HG03378 (cell line): ENCODE measurements around the gene UBALD1.

Experiments used
- ATAC-seq: cut with Tn5 transposase; IDR thresholded peaks from one replicate; pipeline ENCODE4 v1.9.1; 2021; ENCODE audit warnings: mild to moderate bottlenecking, moderate library complexity; ENCODE audit not compliant: unreplicated experiment

UBALD1 gene

DNA sequence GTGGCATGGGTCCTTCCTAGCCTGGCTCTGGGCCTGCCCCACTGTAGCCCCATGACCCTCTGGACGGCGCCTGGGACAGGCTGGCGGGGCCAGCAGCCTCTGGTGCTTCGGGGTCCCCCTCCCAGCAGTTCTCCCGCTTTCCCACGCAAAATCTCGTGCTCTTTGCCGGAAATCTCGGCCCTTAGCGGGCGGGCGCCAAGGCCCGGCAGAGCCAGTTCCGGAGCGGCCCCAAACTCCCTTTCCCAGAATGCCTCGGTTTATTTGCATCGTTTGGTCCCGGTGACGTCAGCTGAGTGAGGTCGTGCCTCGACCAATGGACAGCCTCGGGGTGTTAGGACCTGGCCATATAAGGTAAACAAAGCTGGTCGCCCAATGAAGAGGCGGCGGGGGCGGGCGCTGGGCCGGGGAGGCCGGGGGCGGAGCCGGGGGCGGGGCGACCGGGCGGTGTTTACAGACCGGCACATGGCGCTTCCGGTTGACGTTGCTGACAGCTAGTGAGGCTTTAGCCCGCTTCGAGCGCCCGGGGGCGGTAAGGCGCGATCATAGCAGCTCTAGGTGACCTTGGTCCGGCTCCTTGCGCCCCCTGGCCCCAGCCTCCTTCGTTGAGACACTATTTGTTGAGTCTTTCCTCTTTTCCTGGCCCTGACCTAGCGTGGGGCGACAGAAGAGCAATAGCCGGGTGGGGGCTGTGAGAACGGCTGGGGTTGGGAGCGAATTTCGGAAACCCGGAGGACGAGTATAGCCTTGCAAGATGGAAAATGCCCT lies 1.5 kb upstream of the UBALD1 start:
- ATAC-seq, result peak; percentile 77

DNA sequence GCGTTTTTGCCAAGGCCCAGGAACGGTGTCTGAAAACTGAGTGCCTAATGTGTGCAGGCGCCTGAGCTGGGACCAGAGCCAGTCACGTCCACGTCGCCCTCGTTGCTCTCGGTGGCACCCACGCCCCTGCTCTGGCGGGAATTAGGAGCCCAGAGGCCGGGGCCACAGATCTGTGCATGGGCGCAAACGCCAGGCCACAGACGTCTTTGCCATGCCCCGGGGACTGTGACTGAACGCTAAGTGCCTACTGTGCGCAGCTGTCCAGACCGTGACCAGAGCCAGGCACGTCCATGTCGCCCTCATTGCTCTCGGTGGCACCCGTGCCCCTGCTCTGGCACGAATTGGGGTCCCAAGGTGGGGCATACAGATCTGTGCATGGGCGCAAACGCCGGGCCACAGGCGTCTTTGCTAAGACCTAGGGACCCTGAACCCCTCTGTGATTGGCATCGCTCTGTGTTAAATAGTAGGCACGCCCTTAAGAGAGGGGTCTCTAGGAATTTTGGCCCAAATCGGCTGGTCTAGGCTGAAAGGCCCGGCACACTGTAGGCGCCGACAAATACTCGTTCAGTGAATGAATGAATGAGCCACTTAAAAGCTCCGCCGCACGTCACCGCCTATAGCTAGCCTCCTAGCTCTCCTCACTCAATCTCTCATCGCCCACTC lies 827 bp upstream of the UBALD1 start:
- no peak for ATAC-seq

DNA sequence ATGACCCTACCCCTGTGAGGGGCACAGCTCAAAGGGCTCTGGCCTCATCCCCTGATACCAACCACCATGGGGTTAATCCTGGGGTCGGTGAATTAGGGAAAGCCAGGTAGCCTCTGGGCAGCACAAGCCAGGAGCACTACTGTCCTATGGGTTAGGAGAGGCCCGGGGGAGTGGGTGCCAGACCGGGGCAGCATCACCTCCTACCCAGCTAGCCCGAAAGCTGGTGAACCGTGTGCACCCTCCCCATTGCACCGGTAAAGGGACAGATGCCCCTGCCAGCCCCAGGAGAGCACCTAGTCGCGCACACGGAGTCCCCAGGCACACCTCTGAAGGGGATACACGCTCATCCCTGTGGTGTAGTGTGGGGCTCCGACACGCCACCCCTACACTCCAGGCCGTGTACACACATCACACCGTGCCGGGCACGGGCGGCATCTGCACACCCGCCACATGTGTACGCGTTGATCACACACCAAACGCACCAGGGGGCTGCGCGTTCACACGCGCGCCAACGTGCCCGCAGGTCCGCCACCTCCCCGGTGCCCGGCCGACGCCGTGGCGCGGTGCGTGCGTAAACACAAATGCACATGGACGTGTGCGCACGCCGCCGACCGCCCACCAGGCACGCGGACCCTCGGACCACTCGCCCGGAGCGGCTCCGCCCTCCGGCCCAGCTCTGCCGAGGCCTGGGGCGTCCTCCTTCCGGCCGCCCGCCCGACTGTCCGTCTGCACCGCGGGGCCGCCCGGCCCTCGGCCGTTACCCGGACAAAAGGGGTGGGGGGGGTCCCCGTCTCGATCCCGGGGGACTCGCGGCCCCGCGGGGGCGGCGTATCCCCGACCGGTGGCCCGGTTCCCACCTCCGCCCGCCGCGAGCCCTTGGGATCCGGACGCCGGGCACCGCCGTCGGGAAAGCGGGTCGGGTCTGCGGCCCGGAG lies 785 bp downstream of the UBALD1 start:
- ATAC-seq, result no peak

DNA sequence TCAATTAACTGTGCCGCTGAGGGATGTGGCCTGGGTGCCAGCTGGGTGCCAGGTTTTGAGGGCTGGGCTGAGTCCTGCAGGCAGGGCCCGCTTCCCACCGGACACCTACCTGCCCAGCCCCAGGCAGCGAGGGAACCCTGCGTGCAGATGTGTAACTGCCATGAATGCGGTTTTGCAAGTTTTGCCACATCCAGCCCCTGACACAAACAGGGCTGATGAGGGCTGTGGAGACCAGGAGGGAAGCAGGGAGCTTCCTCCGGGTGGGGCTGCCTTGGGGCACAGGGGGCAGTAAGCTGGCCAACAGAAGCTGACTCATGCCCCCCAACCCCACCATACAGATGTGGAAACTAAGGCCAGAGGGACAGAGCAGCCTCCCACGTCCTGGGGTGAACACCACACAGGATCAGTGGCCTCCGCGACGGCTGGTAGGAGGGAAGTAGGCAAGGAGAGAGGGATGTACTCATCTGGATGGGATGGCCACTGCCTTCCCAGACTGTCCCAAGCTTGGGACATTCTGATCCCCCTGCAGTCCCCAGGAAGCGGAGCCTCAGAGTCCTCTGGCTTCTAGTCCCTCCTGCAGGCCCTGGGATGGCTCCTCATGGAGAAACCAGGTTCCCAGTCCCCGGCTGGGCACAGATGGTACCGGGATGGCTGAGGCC lies 1.6 kb downstream of the UBALD1 start:
- ATAC-seq, result no peak

DNA sequence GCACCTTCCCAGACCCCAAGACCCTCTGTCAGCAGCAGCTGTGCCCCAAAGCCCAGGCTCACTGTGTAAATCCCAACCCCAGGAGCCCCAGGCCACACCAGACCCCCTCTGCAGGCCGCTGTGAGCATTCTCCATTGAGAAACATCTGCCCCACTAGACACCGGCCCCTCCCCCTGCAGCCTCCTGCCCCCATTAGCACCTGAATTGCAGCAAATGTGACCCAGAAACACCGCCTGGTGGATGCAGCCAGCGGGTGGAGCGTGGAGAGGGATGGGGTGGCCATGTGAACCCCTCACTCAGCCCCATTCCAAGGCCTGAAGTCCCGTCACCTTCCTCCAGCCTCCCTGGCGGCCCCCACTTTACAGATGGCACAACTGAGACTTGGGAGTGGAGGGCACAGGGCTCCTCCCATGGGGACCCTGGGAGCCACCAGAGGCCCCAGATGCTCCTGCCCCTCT lies 2.2 kb downstream of the UBALD1 start:
- ATAC-seq, result no peak

DNA sequence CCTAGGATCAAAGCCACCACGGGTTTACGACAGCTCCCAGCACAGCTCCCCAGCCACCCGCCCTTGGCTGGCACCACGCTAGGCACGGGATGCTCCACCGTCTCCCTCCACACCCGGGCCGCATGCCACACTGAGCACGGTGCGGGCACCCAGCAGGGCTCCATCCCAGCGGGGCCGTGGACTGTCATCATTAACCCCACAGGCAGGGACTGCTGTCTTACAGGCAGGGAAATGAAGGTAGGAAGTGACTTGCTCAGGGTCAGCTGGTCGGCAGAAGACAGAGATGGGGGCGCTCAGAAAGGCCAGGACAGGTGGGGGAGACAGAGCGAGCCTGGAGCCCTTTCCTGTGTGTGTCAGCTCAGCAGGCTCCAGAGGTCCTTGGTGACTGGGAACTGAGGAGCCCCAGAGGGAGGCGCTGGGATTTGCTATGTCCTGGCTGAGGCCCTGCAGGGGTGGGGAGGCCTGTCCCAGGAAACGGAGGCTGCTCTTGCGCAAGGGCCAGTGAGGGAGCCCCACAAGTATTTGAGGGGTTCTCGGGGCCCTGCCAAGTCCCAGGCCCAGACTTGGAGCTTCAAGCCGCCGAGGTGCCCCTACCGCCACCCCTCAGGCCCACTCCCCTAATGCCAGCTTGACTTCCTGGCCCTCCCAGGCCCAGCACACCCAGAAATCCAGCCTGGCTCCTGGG lies 3.2 kb downstream of the UBALD1 start:
- ATAC-seq, result no peak

DNA sequence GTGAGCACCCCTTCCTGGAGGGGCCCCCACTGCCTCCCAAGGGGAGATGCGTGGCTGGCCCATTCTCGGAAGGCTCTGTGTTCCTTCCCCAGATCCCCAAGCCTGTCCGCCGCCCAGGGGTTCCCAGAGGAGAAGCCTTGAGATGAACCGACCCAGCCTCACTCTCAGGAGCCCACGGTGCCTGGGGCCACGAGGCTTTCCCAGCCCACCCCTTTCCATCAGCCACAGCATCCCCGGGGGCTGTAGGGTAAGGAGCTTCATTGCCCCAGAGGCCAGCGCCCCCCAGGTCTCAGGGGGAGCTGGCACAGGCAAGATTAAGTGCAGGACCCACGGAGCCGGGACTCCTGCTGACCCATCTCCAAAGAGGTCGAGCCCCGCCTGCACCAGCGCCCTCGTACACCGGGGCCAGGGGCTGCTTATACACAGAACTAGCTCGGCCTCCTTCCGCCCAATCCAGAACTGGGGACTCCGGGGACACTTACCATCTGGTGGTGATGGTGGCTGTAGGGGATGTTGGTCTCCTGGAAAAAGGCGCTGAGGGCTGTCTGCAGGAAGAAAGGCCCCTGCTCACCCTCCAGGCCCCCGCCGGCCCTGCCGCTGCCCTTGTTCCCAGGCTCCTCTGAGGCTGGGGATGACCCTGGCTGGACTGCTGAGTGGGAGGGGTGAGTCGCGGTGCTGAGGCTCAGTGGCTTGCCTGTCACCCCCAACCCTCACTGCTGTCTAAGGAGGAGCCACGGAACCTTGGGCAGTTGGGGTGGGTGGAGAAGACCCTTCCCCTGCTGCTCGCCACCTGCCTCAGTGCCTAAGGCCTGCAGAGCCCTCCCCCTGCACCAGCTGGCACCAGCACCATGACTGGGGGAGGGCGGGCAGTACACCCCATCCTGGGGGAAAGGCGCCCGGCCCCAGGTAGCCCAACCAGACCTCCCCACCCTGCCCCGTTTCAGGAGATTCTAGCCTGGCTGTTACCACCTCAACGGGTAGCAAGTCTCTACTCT lies 4.4 kb downstream of the UBALD1 start:
- ATAC-seq, result no peak

DNA sequence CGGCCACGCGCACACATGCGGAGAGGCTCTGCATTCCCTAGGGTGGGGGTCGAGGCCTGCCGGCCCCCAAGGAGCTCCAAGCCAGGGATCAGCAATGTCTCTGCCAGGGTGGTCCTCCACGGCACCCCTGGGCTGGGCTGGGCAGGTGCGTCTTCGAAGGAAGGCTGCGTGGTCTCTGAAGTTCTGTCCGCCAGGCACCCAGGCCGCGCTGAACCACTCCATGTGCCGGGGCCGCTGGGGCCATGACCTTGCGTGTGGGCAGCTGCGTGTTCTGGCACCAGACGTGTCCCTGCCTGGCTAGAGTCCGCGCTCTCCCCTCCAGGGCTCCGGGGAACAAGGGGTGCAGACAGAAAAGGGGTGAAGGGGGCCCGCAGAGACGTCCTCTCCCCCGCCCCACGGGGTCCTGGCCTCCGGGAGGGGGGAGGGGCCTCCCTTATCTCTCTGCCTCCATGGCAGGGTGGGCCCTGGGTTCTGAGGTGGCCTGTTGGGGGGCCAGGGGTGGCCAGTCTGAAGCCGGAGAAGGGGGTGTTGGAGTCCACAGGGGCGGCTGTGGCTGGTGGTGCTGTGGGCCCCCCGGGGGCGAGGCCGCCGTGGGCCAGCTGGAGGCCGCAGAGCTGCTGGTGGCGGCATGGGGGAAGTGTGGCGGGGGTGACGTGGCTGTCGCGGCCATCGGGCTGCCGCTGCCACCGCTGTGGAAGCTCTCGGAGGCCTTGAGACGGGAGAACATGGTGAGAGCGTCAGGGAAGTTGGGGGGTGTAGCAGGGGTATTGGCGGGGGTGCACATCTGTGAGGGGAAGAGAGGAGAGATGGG lies 5.3 kb downstream of the UBALD1 start:
- no peak for ATAC-seq

DNA sequence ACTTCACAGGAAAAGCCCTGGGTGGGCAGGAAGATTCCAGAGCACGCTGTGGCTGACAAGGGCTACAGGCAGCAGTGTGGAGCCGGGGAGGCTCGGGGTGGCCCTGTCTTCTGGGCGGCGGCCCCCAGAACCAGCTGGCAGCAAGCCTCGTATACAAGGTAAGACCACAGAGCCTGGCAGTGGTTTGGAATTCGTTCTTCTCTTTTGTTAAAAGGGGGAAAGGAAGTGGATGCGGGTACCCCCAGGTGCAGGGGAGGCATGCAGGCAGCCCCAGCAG lies 6.0 kb downstream of the UBALD1 start:
- no peak for ATAC-seq

DNA sequence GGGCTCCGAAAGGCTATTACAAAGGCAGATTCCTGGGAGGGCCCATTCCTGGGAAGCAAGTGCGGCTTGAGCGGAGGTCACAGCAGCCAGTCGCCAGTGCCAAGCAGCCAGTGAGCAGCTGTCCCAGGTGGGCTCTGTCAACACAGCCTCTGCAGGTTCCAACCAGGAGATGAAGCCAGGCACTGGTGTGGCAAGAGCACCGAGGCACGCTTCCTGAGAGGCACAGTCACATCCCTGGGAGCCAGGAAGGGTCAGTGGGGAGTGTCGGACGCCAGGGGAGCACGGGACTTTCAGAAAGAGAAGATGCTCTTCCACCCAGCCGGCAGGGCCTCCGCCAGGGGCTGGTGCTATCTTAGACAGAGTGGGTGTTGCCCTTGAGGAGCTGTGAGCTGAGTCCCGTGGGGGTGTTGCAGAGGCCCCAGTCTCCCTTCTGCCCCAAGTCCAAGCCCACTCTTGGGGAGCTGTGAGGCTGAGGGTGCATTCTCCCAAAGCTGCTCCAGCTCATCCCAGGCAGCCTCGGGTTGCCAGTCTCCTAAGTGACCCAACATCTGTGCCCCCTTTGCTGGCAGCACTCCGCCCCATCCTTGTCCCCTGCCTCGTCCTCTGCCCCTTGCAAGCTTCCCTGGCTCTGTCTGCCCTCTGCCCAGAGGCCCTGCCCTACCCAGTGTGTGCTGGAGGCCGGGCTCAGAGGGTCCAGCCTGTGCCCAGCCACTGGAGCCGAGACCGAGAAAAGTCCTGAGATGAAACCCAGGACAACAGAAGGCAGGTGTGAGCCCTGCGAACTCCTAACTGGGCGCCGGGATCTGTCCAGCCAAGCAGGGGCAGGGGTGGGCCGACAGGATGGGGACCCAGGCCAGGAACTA lies 6.6 kb downstream of the UBALD1 start:
- no peak for ATAC-seq

DNA sequence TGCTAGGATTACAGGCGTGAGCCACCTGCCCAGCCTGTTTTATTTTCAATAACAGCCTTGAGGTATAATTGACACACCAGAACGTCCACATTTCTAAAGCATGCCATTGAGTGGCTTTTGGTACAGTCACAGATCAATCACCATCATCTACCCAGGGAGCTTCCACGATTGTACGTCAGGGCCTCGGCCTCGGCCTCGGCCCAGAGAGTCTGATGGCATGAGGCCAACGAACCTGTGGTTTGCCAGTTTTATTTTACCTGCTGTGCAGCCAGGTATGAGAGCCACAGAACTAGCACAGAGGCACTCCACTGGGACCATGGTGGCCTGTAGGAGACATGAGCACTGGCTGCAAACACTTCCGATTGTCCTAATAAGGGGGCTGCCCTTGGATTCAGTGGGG lies 8.3 kb downstream of the UBALD1 start:
- no peak for ATAC-seq

DNA sequence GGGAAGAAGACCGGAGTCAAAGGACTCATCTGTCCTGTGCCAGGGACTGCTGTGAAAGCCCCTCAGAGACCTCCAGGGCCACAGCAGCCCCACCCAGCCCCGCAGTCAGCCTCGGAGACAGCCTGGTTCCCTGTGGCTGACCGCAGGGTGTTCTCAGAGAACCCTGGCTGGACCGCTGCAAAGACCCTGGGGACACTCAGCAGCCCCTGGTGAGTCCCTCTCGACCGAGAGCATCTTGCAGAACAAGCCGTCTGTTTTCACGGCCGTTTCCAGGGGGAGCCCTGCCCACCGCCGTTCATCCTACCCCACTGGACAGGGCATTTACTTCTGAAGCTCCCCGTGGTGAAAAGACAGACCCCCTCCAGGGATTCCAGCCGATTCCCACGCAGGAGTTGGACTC lies 10.3 kb downstream of the UBALD1 start:
- no peak for ATAC-seq

DNA sequence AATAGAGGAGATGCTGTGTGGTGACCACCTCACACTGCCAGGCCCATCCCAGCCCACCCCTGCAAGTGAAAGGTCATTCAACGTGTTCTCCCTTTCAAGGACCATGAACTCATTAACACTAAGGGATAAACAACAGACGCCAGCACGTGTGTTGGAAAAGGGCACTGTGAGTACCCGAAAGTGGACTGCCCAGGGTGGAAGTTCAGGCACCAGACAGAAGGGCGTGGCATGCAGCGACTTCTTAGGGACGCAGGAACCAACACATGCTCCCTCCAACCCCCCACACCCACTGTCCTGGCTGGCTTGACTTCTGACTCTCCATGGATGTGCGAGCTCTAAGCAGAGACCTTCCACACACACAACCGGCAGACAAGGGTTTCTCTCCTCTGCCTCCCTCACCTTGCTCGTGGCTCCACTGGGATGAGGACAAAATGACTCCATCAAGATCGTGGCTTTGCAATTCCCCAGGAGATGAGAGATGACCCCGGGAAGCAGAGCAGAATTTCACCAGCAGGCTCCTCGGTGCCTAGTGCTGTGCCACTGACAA lies 11.0 kb downstream of the UBALD1 start:
- no peak for ATAC-seq

DNA sequence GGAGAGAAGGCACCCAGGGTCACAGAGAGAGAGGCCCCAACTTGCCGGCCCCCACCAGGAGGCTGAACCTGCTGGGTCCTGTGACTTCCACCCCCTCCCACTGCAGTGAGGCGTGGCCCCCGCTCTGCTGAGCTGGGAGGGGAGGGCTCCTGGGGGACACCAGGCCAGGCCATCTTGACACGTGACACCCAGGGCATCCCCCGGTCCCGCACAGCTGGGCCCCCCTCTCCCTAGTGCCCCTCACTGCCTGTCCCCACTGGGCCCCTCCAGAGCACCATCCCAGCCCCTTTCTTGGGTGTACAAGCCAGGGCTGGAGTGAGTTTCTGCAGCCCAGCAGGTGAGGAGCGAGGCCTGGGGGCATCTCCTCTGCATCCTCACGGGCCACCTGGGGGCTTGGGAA lies 12.4 kb downstream of the UBALD1 start:
- ATAC-seq, result no peak

DNA sequence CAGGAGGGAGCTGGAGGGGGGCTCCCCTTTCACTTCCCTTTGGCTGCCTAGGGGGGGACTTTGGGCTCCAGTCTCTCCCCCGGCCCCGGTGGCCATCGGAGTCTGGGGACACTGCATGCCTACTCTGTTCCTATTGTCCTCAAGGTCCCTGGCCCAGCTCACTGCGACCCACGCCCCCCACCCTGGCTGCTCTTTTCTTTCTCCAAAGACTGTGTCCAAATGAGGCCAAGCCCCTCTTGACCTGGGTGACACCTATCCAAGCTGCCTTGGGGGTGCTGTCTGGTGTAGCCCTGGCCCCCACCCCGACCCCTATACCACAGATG lies 12.9 kb downstream of the UBALD1 start:
- no peak for ATAC-seq

DNA sequence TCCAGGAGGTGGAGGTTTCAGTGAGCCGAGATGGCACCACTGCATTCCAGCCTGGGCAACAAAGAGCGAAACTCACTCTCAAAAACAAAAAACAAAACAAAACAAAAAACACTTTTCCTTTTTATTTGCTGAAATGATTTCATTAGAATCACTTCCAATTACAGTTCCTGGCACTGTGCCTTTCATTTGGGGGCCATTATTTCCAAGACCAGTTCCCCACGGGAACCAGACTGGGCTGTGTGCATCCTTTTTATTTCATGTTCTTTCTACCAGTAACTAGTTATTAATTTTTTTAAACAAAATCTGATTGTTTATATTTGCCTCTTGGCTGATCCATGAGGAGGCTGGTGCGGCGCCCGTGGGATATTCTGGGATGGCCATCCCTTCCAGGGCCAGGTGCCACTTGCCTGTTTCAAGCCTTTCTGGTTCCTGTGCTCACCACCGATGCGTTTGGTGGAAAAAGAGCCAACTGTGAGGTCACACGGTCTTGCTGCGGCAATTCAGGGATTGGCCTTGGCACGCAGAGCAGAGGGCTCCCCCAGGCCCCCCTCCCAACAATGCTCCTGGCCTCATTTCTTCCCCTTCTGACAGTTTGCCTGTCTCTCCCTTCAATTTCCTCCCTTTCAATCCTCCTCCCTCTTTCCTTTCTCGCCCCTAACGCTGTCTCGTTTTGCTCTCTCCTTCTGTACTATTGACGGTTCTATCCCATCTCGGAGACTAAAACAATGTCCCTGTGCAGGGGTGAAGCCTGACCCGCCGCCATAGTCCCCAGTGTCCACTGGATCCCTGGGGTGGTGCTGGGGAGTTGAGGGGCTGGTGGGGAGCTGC lies 13.4 kb downstream of the UBALD1 start:
- ATAC-seq, result no peak

DNA sequence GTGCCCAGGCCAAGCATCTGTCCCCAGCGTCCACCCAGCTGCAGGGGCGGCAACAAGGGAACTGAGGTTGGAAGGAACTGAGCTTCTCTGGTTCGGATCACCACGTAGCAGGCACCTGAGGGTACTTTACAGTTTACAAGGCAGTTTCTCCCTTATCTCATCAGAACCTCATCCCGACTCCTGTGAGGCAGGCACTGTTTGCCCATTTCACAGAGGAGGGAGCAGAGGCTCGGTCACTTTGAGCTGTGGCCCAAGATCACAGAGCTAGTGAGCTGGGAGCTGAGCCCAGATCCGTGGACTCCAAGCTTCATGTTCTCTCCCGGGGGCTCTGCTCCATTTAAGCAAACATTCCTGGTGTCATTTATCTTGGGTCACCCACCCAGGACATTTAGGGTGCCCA lies 15.1 kb downstream of the UBALD1 start:
- no peak for ATAC-seq
